Central memory CD8-positive, alpha-beta T cell (primary cell): Measurements from ENCODE around the gene NCAPH2.

ENCODE experiments used
- ATAC-seq: fragments of 150-1000 bp; cut with Tn5 transposase; replicated peaks from 2 replicates; pipeline ENCODE4 v1.10.0; 2022; ENCODE audit warnings: mild to moderate bottlenecking, moderate FRiP score, moderate number of reproducible peaks; ENCODE audit not compliant: poor library complexity, severe bottlenecking; ENCODE audit errors: extremely low read depth
- DNase-seq, 2 donors: peaks; one replicate each; pipeline ENCODE4 v3.0.0; 2021; ENCODE audit warnings: low spot score in 2 of 2
- H3K27ac Mint-ChIP-seq: one replicate; pipeline ENCODE4 v1.8.0; 2022; ENCODE audit warnings: low read depth, mild to moderate bottlenecking, moderate library complexity, mixed read lengths
- H3K27me3 Mint-ChIP-seq: one replicate; pipeline ENCODE4 v1.8.0; 2022; ENCODE audit warnings: mixed read lengths
- H3K36me3 Mint-ChIP-seq: one replicate; pipeline ENCODE4 v1.8.0; 2022; ENCODE audit warnings: mild to moderate bottlenecking, moderate library complexity, mixed read lengths; ENCODE audit not compliant: insufficient read depth
- H3K4me1 Mint-ChIP-seq: one replicate; pipeline ENCODE4 v1.8.0; 2022; ENCODE audit warnings: mixed read lengths
- H3K4me3 Mint-ChIP-seq: one replicate; pipeline ENCODE4 v1.8.0; 2022; ENCODE audit warnings: mild to moderate bottlenecking, moderate library complexity, mixed read lengths
- H3K9me3 Mint-ChIP-seq: one replicate; pipeline ENCODE4 v1.8.0; 2022; ENCODE audit warnings: mixed read lengths

The NCAPH2 gene

DNA sequence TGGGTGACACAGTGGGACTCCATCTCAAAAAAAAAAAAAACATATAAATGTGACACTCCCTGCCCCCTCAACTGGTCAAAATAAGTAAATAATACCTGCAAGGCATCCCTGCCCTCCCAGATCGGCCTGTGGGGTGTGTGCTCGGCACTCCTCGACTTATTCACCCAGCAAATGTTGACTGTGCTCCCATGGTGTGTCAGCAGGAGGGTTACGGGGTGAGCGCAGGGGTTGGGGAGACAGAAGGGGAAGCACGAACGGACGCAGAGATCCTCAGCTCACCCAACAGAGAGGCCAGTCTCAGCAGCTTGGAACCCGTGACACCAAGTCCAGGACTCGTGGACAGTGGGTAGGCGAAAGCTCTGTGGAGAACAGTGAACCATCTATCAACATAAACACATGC, 28.3 kb upstream of the NCAPH2 start:
- H3K27me3 Mint-ChIP-seq, result no peaks in the 10 kb centered on the region
- ATAC-seq (no peak), DNase-seq (no peak)
- peaks cover 1% of the 10 kb centered on the region for H3K36me3 Mint-ChIP-seq
- H3K27ac Mint-ChIP-seq, result no peak overlapping the region
- H3K4me3 Mint-ChIP-seq, result peak overlapping the region; percentile 71
- H3K9me3 Mint-ChIP-seq, result no peaks in the 10 kb centered on the region
- peaks cover 6% of the 10 kb centered on the region for H3K4me1 Mint-ChIP-seq

DNA sequence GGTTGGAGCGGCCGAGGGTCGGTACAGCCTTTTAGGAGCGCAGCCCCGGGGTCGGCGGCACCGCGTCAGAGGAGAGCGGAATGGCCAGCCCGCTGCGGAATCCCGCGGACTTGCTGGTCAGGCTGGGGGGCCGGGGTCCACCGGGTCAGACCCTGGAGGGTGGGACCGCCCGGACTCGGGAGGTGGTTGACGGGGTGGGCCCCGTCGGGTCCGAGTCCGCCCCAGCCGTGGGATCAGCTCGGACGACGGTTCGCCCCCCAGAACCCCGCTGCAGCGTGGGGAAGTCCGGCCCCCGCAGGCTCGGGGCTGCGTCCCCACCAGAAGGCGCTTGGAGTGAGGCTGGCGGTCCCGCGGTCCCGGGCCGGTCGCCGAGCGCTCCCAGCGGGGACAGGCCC, 27.0 kb upstream of the NCAPH2 start:
- Mint-ChIP-seq H3K36me3 (peaks cover 1% of the 10 kb centered on the region), H3K9me3 (no peaks in the 10 kb centered on the region), H3K27ac (no peak overlapping the region), H3K27me3 (peaks cover 7% of the 10 kb centered on the region), H3K4me1 (no peaks in the 10 kb centered on the region), H3K4me3 (peak overlapping the region; percentile 71)
- DNase-seq (no peak), ATAC-seq (no peak)

DNA sequence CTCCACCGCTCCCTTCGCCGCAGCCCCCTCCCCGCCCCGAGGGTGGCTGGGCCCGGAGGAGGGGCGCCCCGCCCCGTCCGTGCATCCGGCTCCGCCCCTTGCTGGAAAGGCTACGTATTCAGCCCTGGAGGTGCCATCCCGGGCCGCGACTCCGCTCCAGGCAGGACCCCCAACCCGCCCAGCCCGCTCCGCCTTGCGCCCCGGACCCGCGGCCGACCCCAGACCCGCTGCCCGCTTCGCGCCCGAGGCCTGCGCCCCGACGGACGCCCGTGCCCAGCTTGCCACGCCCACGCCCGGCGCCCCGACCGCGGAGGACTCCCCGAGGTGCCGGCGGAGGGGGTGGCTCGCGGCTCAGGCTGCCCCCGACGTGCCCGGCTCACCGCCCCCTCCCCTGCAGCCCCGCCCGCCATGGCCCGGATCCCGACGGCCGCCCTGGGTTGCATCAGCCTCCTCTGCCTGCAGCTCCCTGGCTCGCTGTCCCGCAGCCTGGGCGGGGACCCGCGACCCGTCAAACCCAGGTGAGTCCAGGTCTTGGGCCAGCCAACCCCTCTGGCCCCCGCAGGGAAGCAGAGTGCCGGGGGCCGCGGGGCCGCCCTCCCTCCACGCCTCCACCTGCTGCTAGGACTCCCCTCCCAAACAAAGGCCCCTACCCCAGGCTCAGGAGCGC, 26.5 kb upstream of the NCAPH2 start, which contains the start of gene ADM2:
TSS of gene ADM2 (plus strand) at position 104 of the 667 bp plus-strand sequence. CDS start at position 409, 305 bp downstream.
- peaks cover 1% of the 10 kb centered on the region for H3K36me3 Mint-ChIP-seq
- H3K27ac Mint-ChIP-seq, result no peak within 1 kb of the TSS
- ATAC-seq (peak; percentile 69), DNase-seq (peak in 1 of 2 donors; percentile 34)
- peaks cover 12% of the 10 kb centered on the region for H3K27me3 Mint-ChIP-seq
- H3K4me3 Mint-ChIP-seq, result peak within 1 kb of the TSS; percentile 71
- no peaks in the 10 kb centered on the region for H3K9me3 Mint-ChIP-seq
- H3K4me1 Mint-ChIP-seq, result no peaks in the 10 kb centered on the region

DNA sequence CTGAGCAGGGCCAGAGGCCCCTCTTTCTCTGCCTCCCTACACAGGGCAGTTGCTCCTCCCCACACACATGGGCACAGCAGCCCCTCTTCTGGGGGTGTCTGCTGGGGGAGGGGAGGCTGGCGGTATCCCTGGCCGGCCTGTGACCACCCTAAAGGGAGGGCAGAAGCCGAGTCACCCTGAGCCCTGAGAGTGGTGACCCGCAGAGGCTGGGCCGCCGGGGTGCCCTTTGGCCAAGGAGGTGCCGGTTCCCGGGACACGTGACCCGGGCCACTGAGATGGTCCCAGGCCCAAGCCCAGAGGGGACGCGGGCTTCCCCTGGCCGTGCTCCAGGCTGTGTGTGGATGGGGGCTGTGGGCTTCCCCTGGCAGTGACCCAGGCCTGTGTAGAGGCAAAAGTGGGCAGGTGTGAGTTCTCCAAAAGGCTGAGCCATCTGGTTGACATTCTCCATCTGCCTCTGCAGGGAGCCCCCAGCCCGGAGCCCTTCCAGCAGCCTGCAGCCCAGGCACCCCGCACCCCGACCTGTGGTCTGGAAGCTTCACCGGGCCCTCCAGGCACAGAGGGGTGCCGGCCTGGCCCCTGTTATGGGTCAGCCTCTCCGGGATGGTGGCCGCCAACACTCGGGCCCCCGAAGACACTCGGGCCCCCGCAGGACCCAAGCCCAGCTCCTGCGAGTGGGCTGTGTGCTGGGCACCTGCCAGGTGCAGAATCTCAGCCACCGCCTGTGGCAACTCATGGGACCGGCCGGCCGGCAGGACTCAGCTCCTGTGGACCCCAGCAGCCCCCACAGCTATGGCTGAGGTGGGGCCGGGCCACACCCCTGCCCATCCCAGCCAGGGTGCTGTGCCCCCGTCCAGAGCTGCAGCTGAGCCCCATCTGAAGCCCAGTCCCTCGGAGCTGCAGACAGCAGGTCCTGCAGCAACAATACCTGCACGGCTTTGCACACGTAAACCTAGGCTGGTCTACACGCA, 25.6 kb upstream of the NCAPH2 start:
- Mint-ChIP-seq H3K4me1 (no peaks in the 10 kb centered on the region), H3K27ac (no peak overlapping the region), H3K27me3 (peaks cover 14% of the 10 kb centered on the region), H3K4me3 (peak overlapping the region; percentile 69), H3K9me3 (no peaks in the 10 kb centered on the region), H3K36me3 (peaks cover 1% of the 10 kb centered on the region)
- no peak for ATAC-seq
- no peak for DNase-seq

DNA sequence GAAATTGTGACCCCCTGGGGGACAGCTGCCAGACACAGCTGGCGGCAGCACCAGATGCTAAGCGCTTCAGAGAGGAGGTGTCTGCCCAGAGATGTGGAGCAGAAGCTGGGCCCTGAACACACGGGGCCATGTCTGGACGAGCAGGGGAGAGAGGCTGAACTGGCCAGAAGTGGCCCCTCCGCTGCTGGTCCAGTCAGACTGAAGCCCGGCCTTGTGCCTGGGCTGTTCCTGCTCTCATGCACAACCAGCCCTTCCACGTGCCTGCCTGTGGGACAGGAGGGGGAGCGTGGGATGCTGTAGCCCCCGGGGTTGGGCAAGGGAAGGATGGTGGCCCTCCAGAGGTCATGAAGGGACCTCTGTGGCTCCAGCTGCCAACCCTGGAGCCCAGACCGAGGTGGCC, 24.9 kb upstream of the NCAPH2 start:
- H3K36me3 Mint-ChIP-seq, result peaks cover 1% of the 10 kb centered on the region
- H3K9me3 Mint-ChIP-seq, result no peaks in the 10 kb centered on the region
- peaks cover 14% of the 10 kb centered on the region for H3K27me3 Mint-ChIP-seq
- no peaks in the 10 kb centered on the region for H3K4me1 Mint-ChIP-seq
- DNase-seq, result no peak
- peak overlapping the region; percentile 11 for H3K4me3 Mint-ChIP-seq
- H3K27ac Mint-ChIP-seq, result no peak overlapping the region
- no peak for ATAC-seq

DNA sequence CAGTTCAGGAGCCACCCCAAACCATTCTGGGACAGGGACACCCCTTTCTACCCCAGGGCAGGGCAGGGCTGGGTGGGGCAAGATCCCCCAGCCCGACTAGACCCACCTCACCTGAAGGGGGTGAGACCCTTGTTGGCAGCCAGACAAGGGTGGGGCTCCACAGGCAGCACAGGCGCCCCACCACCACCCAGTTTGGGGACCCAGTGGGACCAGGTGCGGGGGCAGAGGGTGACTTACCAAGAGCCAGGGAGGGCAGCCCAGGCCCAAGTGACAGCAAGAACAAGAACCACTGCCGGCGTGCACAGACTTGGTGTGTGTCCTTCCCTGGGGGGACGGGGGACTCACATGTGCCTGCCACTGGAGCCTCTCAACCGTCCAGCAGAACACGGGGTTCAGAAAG, 24.5 kb upstream of the NCAPH2 start:
- peaks cover 1% of the 10 kb centered on the region for H3K36me3 Mint-ChIP-seq
- peaks cover 14% of the 10 kb centered on the region for H3K27me3 Mint-ChIP-seq
- H3K4me1 Mint-ChIP-seq, result no peaks in the 10 kb centered on the region
- no peaks in the 10 kb centered on the region for H3K9me3 Mint-ChIP-seq
- DNase-seq (no peak), ATAC-seq (no peak)
- H3K4me3 Mint-ChIP-seq, result no peak overlapping the region
- H3K27ac Mint-ChIP-seq, result no peak overlapping the region

DNA sequence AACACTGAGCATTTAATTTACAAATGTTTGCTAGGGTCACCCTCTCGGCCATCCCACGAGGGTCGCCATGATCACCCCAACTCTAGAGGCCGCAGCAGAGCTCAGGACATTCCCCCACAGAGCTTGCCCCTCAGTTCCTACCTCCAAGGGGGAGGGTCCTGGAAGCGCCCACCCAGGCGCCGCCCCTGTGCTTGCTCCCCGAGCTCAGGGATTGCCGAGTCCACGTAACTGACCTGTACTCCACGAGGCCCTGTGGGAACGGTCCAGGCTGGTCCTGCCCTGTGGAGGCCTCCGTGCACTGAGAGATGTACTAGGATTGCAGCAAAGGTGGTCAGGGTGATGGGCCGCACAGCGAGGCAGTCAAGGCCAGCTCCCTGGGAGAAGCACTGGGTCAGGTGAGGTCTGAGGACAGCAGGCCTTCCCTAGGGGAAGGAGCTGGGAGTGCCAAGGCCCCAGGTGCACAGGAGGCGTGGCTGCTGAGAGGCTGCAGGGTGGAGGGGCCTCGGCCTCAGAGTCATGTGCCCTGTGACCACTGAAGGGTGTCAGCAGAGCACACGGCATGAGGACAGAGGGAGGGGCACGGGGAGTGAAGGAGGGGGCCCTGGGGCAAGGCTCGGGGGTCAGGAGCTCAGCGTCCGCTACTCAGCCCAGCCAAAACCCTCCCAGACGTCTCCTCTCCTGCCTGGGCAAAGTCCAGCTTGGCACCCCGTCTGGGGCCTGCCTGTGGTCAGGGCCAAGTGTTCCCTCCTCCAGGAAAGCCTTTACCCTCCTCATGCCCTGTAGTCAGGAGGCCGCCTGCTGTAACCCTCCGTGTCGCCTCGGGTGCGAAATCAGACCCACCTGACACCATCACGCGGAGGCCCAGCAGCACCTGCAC, 23.8 kb upstream of the NCAPH2 start:
- no peak for ATAC-seq
- no peaks in the 10 kb centered on the region for H3K4me1 Mint-ChIP-seq
- DNase-seq, result no peak
- no peaks in the 10 kb centered on the region for H3K9me3 Mint-ChIP-seq
- H3K27ac Mint-ChIP-seq, result no peak overlapping the region
- peaks cover 14% of the 10 kb centered on the region for H3K27me3 Mint-ChIP-seq
- no peak overlapping the region for H3K4me3 Mint-ChIP-seq
- H3K36me3 Mint-ChIP-seq, result peaks cover 1% of the 10 kb centered on the region

DNA sequence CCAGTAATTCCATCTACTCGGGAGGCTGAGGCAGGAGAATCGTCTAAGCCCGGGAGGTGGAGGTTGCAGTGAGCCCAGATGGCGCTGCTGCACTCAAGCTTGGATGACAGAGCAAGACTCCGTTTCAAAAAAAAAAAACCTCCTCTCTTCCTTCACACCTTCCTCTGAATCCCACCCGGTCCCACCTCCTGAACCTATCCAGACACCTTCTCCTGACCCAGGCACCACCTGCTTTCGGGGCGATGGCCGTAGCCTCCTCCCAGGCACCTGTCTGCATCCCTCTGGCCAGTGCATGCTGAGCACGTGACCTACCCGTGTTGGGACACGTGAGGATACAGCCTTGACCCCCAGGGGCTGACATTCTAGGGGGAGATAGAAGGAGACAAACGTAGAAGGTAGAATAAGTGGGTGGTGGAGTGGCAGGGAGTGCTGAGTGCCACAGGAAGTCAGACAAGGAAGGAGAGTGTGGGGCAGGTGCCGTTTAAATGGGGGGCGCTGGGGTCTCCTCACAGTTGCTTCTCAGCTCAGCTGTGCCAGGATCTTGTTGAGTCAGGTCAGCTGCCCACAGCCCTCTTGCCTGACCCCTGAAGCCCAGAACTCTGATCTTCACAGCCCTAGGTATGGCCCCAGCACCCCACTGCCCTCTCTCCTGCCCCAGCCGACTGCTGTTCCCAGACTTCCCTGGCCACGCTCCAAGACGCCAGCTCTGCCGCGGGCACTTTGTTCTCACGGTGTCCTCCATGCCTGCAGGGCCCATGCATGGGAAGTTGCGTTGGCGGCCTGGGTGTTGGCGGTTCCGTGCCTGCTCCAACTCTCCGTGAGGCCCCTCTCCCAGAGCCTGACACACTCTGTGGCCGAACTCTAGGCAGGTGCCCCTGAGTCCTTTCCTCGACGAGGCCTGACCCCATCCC, 22.5 kb upstream of the NCAPH2 start:
- no peak for DNase-seq
- no peak for ATAC-seq
- Mint-ChIP-seq H3K4me1 (no peaks in the 10 kb centered on the region), H3K4me3 (no peak overlapping the region), H3K36me3 (peaks cover 1% of the 10 kb centered on the region), H3K27me3 (peaks cover 14% of the 10 kb centered on the region), H3K27ac (no peak overlapping the region), H3K9me3 (no peaks in the 10 kb centered on the region)

DNA sequence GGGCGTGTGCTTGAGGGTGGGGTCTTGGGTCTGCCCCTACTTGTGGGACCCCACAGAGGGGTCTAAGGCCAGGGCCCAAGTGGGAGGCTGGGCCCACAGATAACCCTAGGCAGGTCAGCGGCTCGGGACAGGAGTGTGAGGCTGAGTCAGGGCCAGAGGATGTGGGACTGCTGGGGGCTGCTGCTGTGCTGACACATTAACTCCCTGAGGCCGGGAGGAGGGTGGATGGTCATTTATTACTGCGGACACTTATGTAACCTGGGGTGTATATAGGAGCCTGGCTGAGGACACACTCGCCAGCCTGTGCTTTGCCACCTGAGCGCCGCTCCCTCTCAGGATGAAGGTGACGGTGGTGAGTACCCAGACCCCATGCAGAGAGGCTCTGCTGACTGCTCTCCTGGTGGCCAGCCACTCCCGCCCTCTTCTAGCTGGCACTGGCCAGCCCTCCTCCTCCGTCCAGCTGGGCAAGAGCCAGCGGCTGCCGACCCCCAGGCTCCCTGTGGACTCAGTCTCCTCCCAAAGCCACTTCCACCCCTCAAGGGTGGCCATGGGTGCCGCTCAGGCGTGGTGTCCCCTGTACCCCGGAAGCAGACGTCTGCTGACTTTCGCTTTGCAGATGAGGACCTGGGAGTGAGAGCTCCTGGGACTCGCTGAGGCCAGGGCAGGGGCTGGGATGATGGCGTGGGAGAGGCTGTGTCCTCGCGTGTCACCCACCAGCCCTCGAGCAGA, 21.3 kb upstream of the NCAPH2 start, which contains the start of gene MIOX:
TSS of gene MIOX (plus strand) at position 299 of the 729 bp plus-strand sequence. CDS start at position 338, 39 bp downstream.
- Mint-ChIP-seq H3K4me1 (peaks cover 5% of the 10 kb centered on the region), H3K27me3 (peaks cover 14% of the 10 kb centered on the region), H3K4me3 (no peak within 1 kb of the TSS), H3K27ac (no peak within 1 kb of the TSS), H3K36me3 (peaks cover 1% of the 10 kb centered on the region), H3K9me3 (no peaks in the 10 kb centered on the region)
- DNase-seq (no peak), ATAC-seq (no peak)

DNA sequence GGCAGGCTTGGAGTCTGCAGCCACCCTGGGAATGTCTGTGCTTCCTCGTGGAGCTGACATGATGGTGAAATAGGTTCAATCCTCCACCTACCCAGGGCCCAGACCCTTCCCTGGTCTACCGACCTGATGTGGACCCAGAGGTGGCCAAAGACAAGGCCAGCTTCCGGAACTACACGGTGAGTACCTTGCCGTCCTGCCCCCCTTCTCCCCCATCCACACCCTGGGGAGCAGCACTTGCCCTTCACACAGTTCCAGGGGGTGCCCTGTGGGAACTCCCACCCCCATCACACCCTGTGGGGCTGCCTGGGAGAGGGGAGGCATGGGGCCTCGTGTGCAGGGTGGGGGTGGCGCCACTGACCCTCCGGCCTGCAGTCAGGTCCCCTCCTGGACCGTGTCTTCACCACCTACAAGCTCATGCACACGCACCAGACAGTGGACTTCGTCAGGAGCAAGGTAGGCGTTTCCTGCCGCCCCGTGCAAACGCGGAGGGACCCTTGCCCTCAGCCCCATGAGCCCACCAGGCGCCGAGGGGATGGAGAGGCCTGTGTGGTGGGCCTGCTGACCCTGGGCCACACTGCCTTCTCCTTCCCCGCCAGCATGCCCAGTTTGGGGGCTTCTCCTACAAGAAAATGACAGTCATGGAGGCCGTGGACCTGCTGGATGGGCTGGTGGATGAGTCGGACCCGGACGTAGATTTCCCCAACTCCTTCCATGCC, 20.6 kb upstream of the NCAPH2 start:
- no peaks in the 10 kb centered on the region for H3K36me3 Mint-ChIP-seq
- no peaks in the 10 kb centered on the region for H3K9me3 Mint-ChIP-seq
- no peak overlapping the region for H3K4me3 Mint-ChIP-seq
- peaks cover 14% of the 10 kb centered on the region for H3K27me3 Mint-ChIP-seq
- H3K4me1 Mint-ChIP-seq, result peaks cover 5% of the 10 kb centered on the region
- no peak overlapping the region for H3K27ac Mint-ChIP-seq
- ATAC-seq, result no peak
- DNase-seq, result no peak
